ENCODE results near the gene FBXL4.

The FBXL4 gene

GRCh38 chr6:98838975-98839374 lies 108.8 kb downstream of the FBXL4 start:
- no peak for DNase-seq (ENCODE audit: low read depth in 3 of 3)

DNA sequence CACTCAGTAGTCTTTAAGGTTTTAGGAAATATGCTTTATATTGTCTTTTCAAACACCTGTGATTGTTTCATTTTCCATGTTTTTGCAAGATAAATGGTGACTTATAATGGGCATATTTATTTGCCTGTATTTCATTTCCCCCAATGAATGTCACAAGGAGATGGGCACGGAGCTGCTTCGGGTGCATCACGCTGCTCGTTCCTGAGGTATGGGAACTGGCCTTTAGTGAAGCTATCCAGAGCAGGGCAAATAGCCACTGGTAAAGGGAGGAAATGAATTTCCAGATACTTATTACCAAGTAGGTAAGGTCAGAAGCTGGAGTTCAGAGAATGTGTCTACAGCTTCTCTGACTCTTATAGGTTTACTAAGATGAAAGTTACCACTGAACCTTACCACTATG lies 109.7 kb downstream of the FBXL4 start:
- no peak for DNase-seq (ENCODE audit: low read depth in 3 of 3)

- no peak for DNase-seq (ENCODE audit: low read depth in 3 of 3)
These were observed 110.5 kb downstream of the FBXL4 start for GRCh38 chr6:98836962-98837944.

DNA sequence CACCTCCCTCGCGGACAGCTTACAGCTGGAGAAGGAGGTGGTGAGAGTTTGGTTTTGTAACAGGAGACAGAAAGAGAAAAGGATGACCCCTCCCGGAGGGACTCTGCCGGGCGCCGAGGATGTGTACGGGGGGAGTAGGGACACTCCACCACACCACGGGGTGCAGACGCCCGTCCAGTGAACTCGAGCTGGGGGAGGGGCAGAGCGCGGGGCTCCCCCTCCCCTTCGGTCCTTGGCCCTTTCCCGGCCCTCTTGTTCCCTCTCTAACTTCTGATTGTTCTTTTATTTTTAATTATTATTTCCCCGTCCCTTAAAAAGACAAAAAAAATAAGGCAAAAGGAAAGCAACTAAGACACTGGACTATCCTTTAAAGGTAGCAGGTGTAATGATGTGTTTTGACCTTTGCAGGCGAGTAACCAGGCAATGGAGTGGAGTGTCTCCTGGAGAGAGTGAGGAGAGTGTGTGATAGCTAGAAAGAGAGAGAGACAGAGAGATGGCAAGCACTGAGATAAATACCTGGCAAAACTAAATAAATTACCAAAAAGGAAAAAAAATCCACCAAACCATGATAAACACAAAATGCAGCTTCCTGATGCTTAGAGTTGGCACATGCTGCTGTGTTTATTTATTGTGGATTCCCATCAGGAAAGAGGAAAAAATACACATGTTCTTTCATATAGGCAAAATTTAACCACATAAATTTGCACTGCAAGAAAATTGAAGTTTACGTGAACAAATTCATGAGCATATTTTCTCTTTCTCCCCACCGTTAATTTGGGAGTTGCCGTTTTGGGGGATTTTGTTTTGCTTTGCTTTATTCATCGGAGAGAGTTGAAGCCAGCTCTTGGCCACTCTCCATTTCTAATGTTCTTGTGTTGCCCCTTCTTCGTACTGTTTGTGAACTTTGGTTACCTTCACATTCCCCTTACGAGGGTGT lies 111.5 kb downstream of the FBXL4 start:
- no peak for DNase-seq (ENCODE audit: low read depth in 3 of 3)

DNA sequence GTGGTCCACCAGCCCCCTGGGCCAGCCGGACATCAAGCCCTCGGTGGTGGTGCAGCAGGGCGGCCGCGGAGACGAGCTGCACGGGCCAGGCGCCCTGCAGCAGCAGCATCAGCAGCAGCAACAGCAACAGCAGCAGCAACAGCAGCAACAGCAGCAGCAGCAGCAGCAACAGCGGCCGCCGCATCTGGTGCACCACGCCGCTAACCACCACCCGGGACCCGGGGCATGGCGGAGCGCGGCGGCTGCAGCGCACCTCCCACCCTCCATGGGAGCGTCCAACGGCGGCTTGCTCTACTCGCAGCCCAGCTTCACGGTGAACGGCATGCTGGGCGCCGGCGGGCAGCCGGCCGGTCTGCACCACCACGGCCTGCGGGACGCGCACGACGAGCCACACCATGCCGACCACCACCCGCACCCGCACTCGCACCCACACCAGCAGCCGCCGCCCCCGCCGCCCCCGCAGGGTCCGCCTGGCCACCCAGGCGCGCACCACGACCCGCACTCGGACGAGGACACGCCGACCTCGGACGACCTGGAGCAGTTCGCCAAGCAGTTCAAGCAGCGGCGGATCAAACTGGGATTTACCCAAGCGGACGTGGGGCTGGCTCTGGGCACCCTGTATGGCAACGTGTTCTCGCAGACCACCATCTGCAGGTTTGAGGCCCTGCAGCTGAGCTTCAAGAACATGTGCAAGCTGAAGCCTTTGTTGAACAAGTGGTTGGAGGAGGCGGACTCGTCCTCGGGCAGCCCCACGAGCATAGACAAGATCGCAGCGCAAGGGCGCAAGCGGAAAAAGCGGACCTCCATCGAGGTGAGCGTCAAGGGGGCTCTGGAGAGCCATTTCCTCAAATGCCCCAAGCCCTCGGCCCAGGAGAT lies 112.4 kb downstream of the FBXL4 start:
- no peak for DNase-seq (ENCODE audit: low read depth in 3 of 3)

GRCh38 chr6:98834060-98835031 lies 113.4 kb downstream of the FBXL4 start, which contains the start of gene POU3F2:
Gene POU3F2, plus strand, starts transcription at chr6:98834574. Its CDS starts 300 bp downstream, at chr6:98834874.
- DNase-seq (ENCODE audit: low read depth in 3 of 3) = peak in 2 of 3 experiments; percentile 49 to 60

- DNase-seq (ENCODE audit: low read depth in 3 of 3) = no peak
These were observed 114.3 kb downstream of the FBXL4 start for GRCh38 chr6:98833307-98834059.

DNA sequence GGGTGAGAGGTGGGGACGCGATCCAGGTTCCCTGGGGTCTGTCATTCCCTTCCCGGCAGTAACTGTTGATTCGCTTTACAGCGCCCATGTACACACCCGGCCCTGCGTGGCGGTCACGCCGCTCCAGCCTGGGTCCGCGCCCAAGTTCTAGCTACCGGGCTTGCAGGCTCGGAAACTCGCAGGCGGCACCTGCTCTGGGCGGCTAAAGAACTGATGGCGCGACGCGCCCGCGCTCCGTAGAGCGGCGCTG lies 114.8 kb downstream of the FBXL4 start:
- no peak for DNase-seq (ENCODE audit: low read depth in 3 of 3)

GRCh38 chr6:98832284-98833056 lies 115.3 kb downstream of the FBXL4 start:
- no peak for DNase-seq (ENCODE audit: low read depth in 3 of 3)

DNA sequence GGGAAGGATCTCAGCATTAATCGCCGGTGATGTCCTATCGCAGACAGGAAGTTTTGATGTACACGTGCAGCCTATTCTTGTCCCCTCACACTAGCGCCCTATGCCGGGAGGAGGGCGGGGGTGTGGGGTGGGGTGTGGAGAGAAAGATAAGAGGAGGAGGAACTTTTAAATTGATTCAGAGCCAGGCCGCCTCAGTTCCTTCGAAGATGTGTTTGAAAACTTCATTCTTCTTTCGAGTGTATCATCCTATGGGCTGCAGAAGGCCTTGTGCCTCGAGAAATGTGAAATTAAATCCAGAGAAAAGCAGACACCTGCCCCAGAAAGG lies 115.8 kb downstream of the FBXL4 start:
- no peak for DNase-seq (ENCODE audit: low read depth in 3 of 3)

DNA sequence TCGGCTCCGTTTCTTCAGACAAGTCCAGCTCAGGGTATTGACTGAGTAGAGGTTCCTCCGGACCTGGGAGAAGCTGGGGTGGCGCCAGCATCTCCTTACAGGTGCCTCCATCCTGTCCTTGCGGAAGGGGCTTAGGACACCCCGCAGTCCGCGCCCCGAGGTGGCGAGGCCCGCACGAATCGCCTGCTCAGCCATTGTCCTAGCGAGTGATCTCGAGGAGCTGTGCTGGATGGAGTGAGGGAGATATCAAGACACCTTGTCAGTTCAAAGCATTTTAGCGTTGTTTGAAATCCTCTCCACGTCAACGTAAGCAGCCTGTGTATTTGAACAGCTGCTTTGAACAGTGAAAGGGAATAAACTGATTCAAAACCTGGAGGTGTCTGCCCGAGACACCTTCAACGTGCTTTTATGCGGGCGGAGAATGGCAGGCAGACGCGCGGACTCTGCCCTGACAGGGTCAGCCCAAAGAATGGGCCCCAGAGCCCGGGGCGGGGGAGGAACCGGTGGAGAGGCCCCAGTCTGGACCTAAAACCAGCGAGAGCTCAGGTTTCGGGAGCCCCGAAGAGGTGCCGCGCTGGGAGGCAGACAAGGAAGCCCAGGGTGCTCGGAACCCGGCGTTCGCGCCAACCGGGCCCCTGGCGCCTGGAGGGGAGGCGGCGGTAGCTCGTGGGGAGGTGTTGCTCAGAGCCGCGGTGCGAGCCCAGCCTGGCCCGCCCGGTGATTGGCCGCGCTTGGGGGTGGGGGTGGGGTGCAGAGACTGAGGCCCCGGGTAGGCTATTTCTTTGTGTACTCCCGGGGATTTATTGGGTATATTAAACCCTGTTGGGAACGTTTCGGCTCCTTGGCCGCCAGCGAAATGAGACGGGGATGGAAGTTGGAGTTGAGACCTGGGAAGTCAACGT lies 116.4 kb downstream of the FBXL4 start:
- no peak for DNase-seq (ENCODE audit: low read depth in 3 of 3)

DNA sequence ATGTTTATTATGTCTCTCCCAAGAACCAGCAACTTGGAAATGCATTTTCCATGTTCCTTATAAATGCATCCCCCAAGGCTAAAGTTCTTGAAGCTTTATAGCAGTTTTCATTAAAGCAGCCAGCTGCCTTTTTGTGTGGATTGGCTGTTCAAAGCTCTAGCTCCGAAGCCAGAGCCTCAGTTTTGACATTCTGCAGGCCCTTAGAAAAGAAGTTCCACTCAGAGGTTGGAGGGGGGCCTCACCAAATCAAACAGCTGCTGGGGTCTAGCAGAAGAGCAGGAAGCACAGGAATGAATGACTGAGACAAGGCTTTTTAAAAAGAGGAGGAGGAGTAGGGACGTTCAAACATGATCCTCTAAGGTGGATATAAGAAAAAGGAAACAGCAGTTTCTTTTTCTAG lies 117.6 kb downstream of the FBXL4 start:
- no peak for DNase-seq (ENCODE audit: low read depth in 3 of 3)

GRCh38 chr6:98828941-98829411 lies 118.8 kb downstream of the FBXL4 start:
- no peak for DNase-seq (ENCODE audit: low read depth in 3 of 3)

- DNase-seq (ENCODE audit: low read depth in 3 of 3) = no peak
These were observed 119.4 kb downstream of the FBXL4 start for GRCh38 chr6:98828211-98828788.

GRCh38 chr6:98827295-98828159 lies 120.2 kb downstream of the FBXL4 start:
- no peak for DNase-seq (ENCODE audit: low read depth in 3 of 3)

- DNase-seq (ENCODE audit: low read depth in 3 of 3) = no peak
These were observed 122.0 kb downstream of the FBXL4 start for GRCh38 chr6:98825600-98826230.
